Ishikawa (cell line): ENCODE data around the gene ACSF3.
A peak's percentile ranks its signal among the peaks of the same experiment; 100 is the strongest.

Experiments
- CEBPB ChIP-seq: IDR thresholded peaks from 2 replicates; pipeline ENCODE4 v1.6.1; 2012
- CREB1 ChIP-seq: IDR thresholded peaks from 2 replicates; pipeline ENCODE4 v1.6.1; 2012; ENCODE audit warnings: low read depth
- EGR1 ChIP-seq: IDR thresholded peaks from 2 replicates; pipeline ENCODE4 v1.6.1; 2012
- EP300 ChIP-seq: IDR thresholded peaks from 2 replicates; pipeline ENCODE4 v1.6.1; 2012; ENCODE audit warnings: borderline replicate concordance
- FOXM1 ChIP-seq: IDR thresholded peaks from 2 replicates; pipeline ENCODE4 v1.6.1; 2012; ENCODE audit warnings: low read depth, borderline replicate concordance
- MAX ChIP-seq: IDR thresholded peaks from 2 replicates; pipeline ENCODE4 v1.6.1; 2012
- NFIC ChIP-seq: IDR thresholded peaks from 2 replicates; pipeline ENCODE4 v1.6.1; 2012
- RAD21 ChIP-seq: IDR thresholded peaks from 2 replicates; pipeline ENCODE4 v1.6.1; 2012; ENCODE audit warnings: low read depth
- REST ChIP-seq: IDR thresholded peaks from 2 replicates; pipeline ENCODE4 v1.6.1; 2012; ENCODE audit warnings: low read depth, mild to moderate bottlenecking
- TAF1 ChIP-seq: IDR thresholded peaks from 2 replicates; pipeline ENCODE4 v1.6.1; 2012; ENCODE audit warnings: low read depth, mild to moderate bottlenecking
- TCF12 ChIP-seq: IDR thresholded peaks from 2 replicates; pipeline ENCODE4 v1.6.1; 2012; ENCODE audit warnings: low read depth
- TEAD4 ChIP-seq: IDR thresholded peaks from 2 replicates; pipeline ENCODE4 v1.6.1; 2012
- USF1 ChIP-seq: IDR thresholded peaks from 2 replicates; pipeline ENCODE4 v1.6.1; 2012
- YY1 ChIP-seq: IDR thresholded peaks from 2 replicates; pipeline ENCODE4 v1.6.1; 2012; ENCODE audit warnings: low read depth
- ZBTB7A ChIP-seq: IDR thresholded peaks from 2 replicates; pipeline ENCODE4 v1.6.1; 2012; ENCODE audit warnings: low read depth

ACSF3 gene

GRCh38 chr16:89191033-89191900 is 97.6 kb downstream of the ACSF3 start:
- TF ChIP-seq TEAD4: no peak
- no peak for TF ChIP-seq USF1
- TF ChIP-seq REST: no peak
- no peak for TF ChIP-seq NFIC
- TF ChIP-seq CEBPB: no peak
- TF ChIP-seq TAF1: no peak
- TF ChIP-seq EP300: no peak
- TF ChIP-seq RAD21: no peak
- no peak for TF ChIP-seq YY1
- TF ChIP-seq ZBTB7A: no peak
- no peak for TF ChIP-seq CREB1
- TF ChIP-seq FOXM1: no peak
- TF ChIP-seq EGR1: no peak

GRCh38 chr16:89191901-89192185 is 98.2 kb downstream of the ACSF3 start:
- TF ChIP-seq FOXM1 (no peak), ZBTB7A (no peak), REST (no peak), EGR1 (no peak), CEBPB (no peak), YY1 (no peak), USF1 (no peak), NFIC (no peak), MAX (no peak), TCF12 (no peak), TEAD4 (no peak)

- TF ChIP-seq ZBTB7A (peak; percentile 99), MAX (peak; percentile 28; the same call in 1 of the 2 replicates)
These were observed 98.7 kb downstream of the ACSF3 start for GRCh38 chr16:89192186-89192955.

GRCh38 chr16:89192956-89193575 is 99.4 kb downstream of the ACSF3 start:
- TF ChIP-seq ZBTB7A (no peak), EGR1 (no peak), CEBPB (no peak), TEAD4 (no peak), CREB1 (no peak), NFIC (no peak), USF1 (no peak), EP300 (no peak), MAX (no peak), TAF1 (no peak), YY1 (no peak), REST (no peak), TCF12 (no peak), FOXM1 (no peak), RAD21 (no peak)
